Measurements from ENCODE around the gene COL18A1.

COL18A1 gene

DNA sequence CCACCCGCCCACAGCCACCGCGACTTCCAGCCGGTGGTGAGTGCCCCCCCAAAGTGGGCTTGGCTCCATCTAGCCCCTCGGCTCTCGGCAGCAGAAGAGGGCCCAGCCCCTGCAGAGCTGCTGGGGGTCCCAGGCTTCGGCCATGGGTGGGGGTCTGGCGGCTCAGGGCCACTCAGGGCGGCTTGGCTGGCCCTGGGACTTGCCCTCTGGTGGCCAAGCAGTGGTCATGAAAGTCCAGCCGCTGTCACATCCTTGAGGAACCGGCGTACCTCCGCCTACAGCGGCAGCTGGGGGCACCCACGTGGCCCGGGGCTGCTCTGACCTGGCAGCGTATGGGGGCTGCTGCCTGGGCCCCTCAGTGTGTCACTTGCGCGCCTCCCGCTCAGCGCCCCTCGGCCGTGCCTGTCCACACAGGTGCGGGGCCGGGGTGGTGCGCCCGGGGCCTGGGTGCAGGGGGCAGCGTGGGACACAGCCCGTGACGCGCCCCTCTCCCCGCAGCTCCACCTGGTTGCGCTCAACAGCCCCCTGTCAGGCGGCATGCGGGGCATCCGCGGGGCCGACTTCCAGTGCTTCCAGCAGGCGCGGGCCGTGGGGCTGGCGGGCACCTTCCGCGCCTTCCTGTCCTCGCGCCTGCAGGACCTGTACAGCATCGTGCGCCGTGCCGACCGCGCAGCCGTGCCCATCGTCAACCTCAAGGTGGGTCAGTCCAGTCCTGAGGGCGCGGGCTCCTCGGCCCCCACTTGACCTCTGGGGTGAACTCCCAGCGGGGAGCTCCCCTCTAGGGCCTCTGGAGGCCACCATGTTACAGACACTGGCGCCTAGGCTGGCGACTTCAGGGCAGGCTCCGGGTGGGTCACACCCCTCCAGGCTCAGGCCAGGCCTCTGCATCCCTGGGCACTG lies 104.9 kb downstream of the COL18A1 start:
- no peaks in the 10 kb centered on the region for H3K9me3 Mint-ChIP-seq
- peaks cover 31% of the 10 kb centered on the region for H3K36me3 Mint-ChIP-seq
- DNase-seq (ENCODE audit: low spot score in 2 of 2), result no peak
- no peak for ATAC-seq
- H3K27ac Mint-ChIP-seq, result no peak overlapping the region
- no peak overlapping the region for H3K4me3 Mint-ChIP-seq
- H3K4me1 Mint-ChIP-seq, result peaks cover 10% of the 10 kb centered on the region

DNA sequence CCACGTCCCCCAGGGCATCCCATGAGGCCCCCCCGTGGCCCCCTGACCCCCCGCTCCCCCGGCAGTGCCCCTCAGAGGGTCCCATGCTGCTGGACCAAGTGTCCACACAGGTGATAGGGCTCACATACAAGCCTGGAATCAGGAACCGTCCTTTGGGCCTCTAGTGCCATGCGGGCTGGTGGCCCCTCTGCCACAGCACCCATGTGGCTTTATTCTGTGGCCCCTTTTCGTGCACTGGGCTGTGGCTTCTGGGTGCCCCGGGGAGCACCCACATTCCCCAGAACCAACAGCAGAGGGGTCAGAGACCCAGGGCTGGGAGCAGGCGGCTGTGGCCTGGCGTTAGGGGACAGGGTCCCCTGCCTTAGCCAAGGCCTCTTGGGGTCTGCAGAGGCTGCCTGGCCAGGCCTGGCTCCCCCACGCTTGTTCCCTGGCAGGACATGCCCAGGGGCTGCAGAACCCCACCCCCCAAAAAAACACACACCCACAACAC lies 105.5 kb downstream of the COL18A1 start:
- DNase-seq (ENCODE audit: low spot score in 2 of 2) (no peak), ATAC-seq (no peak)
- no peak overlapping the region for H3K4me3 Mint-ChIP-seq
- H3K4me1 Mint-ChIP-seq, result peaks cover 10% of the 10 kb centered on the region
- peaks cover 34% of the 10 kb centered on the region for H3K36me3 Mint-ChIP-seq
- H3K9me3 Mint-ChIP-seq, result no peaks in the 10 kb centered on the region
- no peak overlapping the region for H3K27ac Mint-ChIP-seq

- peaks cover 34% of the 10 kb centered on the region for H3K36me3 Mint-ChIP-seq
- H3K4me1 Mint-ChIP-seq, result peaks cover 10% of the 10 kb centered on the region
- H3K9me3 Mint-ChIP-seq, result no peaks in the 10 kb centered on the region
These were observed 106.0 kb downstream of the COL18A1 start for GRCh38 chr21:45511007-45511406.

DNA sequence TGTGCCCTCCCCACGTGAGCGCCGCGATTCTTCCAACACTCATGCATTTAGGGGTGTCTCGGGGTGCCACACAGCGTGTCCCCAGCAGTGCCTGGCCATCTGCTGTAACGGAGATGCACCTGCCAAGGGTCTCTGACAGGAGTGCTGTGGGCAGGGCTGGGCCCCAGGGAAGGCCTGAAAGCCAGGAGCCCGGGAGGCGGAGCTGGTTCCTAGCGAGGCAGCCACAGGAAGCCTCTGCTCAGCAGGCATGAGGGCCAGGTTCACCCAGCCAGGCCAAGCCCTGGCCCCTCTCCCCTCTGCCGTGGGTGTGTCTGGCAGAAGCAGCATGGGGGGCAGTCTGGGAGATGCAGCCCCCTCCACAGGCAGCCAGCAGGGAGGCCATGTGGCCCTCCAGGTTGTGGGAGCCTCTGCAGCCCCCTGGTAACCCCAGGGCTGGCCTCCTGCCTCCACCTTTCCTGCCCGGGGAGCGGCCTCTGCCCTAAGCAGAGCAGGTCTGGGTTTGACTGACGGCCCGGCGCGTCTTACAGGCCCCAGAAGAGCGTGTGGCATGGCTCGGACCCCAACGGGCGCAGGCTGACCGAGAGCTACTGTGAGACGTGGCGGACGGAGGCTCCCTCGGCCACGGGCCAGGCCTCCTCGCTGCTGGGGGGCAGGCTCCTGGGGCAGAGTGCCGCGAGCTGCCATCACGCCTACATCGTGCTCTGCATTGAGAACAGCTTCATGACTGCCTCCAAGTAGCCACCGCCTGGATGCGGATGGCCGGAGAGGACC lies 106.9 kb downstream of the COL18A1 start:
- ATAC-seq, result no peak
- H3K4me1 Mint-ChIP-seq, result peaks cover 10% of the 10 kb centered on the region
- peaks cover 34% of the 10 kb centered on the region for H3K36me3 Mint-ChIP-seq
- no peak for DNase-seq (ENCODE audit: low spot score in 2 of 2)
- H3K27ac Mint-ChIP-seq, result no peak overlapping the region
- H3K4me3 Mint-ChIP-seq, result no peak overlapping the region
- H3K9me3 Mint-ChIP-seq, result no peaks in the 10 kb centered on the region

More at GRCh38 chr21:45511007-45511406, 106.0 kb downstream of the COL18A1 start:
- no peak for ATAC-seq
- Mint-ChIP-seq H3K27ac (no peak overlapping the region), H3K4me3 (no peak overlapping the region)
- DNase-seq (ENCODE audit: low spot score in 2 of 2), result no peak

- Mint-ChIP-seq H3K4me1 (peaks cover 14% of the 10 kb centered on the region), H3K27ac (no peak overlapping the region)
- no peak for DNase-seq (ENCODE audit: low spot score in 2 of 2)
These were observed 107.6 kb downstream of the COL18A1 start for GRCh38 chr21:45512626-45513002.

DNA sequence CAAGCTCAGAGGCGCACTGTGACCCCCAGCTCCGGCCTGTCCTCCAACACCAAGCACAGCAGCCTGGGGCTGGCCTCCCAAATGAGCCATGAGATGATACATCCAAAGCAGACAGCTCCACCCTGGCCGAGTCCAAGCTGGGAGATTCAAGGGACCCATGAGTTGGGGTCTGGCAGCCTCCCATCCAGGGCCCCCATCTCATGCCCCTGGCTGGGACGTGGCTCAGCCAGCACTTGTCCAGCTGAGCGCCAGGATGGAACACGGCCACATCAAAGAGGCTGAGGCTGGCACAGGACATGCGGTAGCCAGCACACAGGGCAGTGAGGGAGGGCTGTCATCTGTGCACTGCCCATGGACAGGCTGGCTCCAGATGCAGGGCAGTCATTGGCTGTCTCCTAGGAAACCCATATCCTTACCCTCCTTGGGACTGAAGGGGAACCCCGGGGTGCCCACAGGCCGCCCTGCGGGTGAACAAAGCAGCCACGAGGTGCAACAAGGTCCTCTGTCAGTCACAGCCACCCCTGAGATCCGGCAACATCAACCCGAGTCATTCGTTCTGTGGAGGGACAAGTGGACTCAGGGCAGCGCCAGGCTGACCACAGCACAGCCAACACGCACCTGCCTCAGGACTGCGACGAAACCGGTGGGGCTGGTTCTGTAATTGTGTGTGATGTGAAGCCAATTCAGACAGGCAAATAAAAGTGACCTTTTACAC lies 108.2 kb downstream of the COL18A1 start:
- Mint-ChIP-seq H3K36me3 (peaks cover 32% of the 10 kb centered on the region), H3K4me3 (no peak overlapping the region), H3K27ac (no peak overlapping the region), H3K4me1 (peaks cover 18% of the 10 kb centered on the region), H3K9me3 (peaks cover 2% of the 10 kb centered on the region)
- DNase-seq (ENCODE audit: low spot score in 2 of 2) (no peak), ATAC-seq (no peak)

More at GRCh38 chr21:45512626-45513002, 107.6 kb downstream of the COL18A1 start:
- no peak overlapping the region for H3K4me3 Mint-ChIP-seq
- H3K36me3 Mint-ChIP-seq, result peaks cover 32% of the 10 kb centered on the region
- no peaks in the 10 kb centered on the region for H3K9me3 Mint-ChIP-seq
- no peak for ATAC-seq

DNA sequence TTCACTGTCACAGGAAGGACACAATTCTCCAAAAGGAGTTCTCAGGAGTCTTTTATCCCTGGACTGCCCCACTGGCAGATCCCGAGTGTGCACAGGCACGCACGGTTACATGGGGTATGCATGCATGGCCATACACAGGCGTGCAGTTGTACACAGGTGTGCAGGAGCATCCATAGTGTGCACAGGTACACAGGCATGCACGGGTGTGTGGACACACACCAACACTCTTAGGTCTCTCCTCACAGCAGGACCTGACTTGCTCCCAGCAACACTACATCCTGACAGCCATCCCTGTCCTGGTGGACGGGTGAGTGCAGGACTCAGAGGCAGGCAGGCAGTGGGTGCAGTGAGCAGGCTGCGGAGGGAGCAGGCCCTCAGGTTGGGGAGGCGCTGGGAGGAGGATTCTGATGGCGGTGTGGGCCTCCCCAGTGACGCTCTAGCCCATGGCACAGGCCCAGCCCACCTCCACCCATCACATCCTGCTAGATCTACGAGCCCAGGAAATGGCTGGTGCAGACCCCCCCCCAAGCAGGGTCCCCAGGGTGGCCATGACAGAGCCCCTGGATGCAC lies 108.9 kb downstream of the COL18A1 start:
- Mint-ChIP-seq H3K36me3 (peaks cover 32% of the 10 kb centered on the region), H3K9me3 (peaks cover 6% of the 10 kb centered on the region), H3K4me1 (peaks cover 18% of the 10 kb centered on the region), H3K27ac (no peak overlapping the region), H3K4me3 (no peak overlapping the region)
- DNase-seq (ENCODE audit: low spot score in 2 of 2) (no peak), ATAC-seq (no peak)

- Mint-ChIP-seq H3K27ac (no peak overlapping the region), H3K4me3 (no peak overlapping the region), H3K36me3 (peaks cover 37% of the 10 kb centered on the region), H3K9me3 (peaks cover 13% of the 10 kb centered on the region), H3K4me1 (peaks cover 18% of the 10 kb centered on the region)
- no peak for DNase-seq (ENCODE audit: low spot score in 2 of 2)
- ATAC-seq, result no peak
These were observed 109.5 kb downstream of the COL18A1 start for GRCh38 chr21:45514311-45515021.

DNA sequence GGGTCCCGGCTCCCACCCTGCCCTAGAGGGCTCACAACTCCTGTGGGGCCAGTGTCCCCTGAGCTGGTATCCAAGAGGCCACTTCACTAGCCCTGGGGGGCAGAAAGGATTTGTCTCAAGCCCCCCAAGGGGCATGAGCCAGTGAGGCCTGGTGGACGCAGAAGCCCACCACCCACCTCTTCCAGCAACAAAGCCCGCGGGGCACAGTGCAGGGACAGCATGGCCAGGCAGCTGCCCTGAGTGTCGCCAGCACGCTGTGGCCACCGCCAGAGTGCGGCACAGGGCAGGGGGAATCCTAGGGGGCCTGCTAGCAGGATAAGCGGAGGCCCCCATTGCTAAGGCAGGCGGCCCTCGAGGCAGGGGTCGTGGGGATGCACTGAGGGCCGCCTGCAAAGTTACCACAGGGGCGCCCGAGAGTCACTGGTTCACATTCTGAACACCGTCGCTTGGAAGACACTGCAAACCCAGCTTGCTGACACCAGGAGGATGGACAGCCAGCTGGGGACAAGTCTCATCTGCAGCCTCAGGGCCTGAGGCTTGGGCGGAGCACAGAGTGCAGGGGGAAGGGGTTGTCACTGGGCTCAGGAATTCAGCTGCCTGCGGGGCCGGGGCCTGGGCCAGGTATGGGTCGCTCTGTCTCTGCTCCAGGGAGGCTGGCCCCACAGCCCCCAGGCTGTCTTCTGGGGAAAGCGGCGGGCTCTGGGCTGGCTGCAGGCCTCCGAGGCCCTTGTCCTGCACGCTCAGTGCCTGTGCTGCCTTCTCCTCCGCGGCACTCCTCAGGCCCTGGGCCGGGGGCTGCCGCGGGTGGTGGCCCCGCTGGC lies 110.5 kb downstream of the COL18A1 start:
- ATAC-seq (no peak), DNase-seq (ENCODE audit: low spot score in 2 of 2) (no peak)
- H3K4me3 Mint-ChIP-seq, result no peak overlapping the region
- H3K36me3 Mint-ChIP-seq, result peaks cover 47% of the 10 kb centered on the region
- peak overlapping the region; percentile 32 for H3K27ac Mint-ChIP-seq
- H3K9me3 Mint-ChIP-seq, result peaks cover 20% of the 10 kb centered on the region
- peaks cover 18% of the 10 kb centered on the region for H3K4me1 Mint-ChIP-seq

DNA sequence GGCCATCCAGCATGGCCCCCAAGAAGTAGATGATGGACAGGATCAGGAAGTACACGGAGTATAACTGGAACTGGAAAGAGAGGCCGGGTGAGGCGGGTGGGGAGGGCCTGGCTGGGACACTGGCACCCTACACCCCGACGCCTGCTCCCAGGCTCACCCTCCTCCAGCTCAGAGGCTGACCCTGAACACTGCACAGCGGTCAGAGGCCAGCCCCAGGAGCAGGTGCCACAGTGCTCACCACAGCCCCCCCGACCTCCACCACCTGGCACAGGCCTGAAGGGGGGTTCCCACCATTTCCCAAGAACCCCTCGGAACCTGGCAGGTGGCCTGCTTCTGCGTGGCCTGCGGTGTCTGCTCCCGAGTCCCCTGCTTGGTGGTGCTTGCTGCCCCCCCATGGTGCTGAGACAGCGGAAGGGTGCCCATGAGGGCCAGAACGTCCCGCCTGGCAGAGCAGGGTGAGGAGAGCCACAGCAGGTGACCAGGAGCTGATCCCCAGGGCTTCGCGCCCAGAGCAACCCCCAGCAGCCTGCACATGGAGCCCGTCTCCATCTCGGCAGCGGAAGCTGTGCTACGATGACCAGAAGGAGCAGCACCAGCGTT lies 111.2 kb downstream of the COL18A1 start:
- H3K36me3 Mint-ChIP-seq, result peaks cover 49% of the 10 kb centered on the region
- H3K27ac Mint-ChIP-seq, result no peak overlapping the region
- peaks cover 18% of the 10 kb centered on the region for H3K4me1 Mint-ChIP-seq

DNA sequence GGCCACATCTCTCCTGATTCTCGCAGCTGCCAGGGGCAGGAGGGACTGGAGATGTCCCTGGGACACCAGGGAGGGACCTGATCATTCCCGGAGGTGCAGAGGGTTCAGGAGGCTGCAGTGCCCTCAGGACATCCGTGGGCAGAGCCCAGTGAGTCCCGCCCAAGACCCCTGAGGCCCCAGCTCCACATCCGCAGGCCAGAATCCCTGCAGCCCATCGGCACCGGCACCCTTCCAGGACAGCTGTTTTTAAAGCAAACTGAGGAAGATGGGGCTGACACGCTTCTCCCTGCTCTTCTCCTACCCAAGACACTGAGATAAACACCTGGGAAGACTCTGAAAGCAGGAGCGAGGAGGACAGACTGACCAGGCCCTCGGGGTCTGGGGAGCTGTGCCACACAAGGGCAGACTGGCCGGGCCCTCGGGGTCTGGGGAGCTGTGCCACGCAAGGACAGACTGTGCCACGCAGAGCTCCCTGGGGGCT lies 111.7 kb downstream of the COL18A1 start:
- Mint-ChIP-seq H3K36me3 (peaks cover 52% of the 10 kb centered on the region), H3K9me3 (peaks cover 20% of the 10 kb centered on the region), H3K4me1 (peaks cover 18% of the 10 kb centered on the region), H3K4me3 (no peak overlapping the region), H3K27ac (peak overlapping the region; percentile 58)
- no peak for ATAC-seq
- DNase-seq (ENCODE audit: low spot score in 2 of 2), result no peak

More for the DNA sequence above, 111.2 kb downstream of the COL18A1 start:
- DNase-seq (ENCODE audit: low spot score in 2 of 2), result no peak
- H3K9me3 Mint-ChIP-seq, result peaks cover 20% of the 10 kb centered on the region
- no peak overlapping the region for H3K4me3 Mint-ChIP-seq
- no peak for ATAC-seq

DNA sequence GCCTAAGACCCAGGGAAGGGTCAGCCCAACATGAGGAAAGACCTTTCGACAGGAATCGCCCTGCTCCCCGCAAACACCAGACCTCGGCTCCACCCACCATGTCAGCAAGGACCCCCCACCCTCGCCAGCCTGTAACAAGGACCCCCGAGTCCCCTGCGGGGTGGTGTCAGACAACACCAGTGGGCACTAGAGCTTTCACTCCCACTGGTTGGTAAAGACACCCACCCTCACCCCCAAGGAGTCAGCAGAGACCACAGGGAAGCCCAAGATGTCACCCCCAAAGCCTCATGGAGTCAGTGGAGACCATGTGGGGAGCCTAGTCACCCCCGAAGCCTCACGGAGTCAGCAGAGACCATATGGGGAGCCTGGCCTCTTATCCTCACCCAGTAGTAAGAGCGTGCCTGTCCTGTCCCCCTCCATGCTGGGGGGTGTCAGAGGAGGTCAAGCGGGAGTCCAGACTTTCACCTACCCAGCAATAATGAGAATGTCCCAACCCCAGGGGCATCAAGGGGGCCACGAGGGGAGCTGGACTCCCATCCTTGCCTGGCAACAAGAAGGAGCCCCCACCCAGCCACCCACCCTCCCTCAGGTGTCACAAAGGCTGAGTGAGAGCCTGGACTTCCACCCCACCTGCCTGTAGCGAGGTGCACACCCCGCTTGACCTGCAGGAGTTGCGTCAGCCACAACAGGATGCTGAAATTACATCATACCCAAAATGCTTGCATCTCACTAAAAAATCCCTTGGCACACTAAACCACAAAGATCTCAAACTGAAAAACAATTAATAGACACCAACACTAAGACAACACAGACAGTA lies 112.5 kb downstream of the COL18A1 start:
- DNase-seq (ENCODE audit: low spot score in 2 of 2), result no peak
- H3K4me3 Mint-ChIP-seq, result peak overlapping the region; percentile 45
- H3K4me1 Mint-ChIP-seq, result peaks cover 18% of the 10 kb centered on the region

More for the DNA sequence above, 112.5 kb downstream of the COL18A1 start:
- Mint-ChIP-seq H3K27ac (peak overlapping the region; percentile 58), H3K36me3 (peaks cover 58% of the 10 kb centered on the region), H3K9me3 (peaks cover 20% of the 10 kb centered on the region)
- ATAC-seq, result peak; percentile 68
